GM18526 (cell line): ENCODE data around the gene CLCNKA.

Experiments used
- POLR2A ChIP-seq: IDR thresholded peaks from 3 replicates; pipeline ENCODE4 v1.6.1; 2011; ENCODE audit not compliant: insufficient read length; ENCODE audit errors: extremely low read depth

CLCNKA gene

GRCh38 chr1:16021681-16022080, at the start of gene CLCNKA:
Gene CLCNKA (plus strand): TSS chr1:16022036. CDS start chr1:16022620, 584 bp downstream.
- TF ChIP-seq POLR2A, result no peak

GRCh38 chr1:15972409-15972808, 49.4 kb upstream of the CLCNKA start:
- no peak for TF ChIP-seq POLR2A

GRCh38 chr1:15973772-15974171, 48.1 kb upstream of the CLCNKA start:
- no peak for TF ChIP-seq POLR2A

- TF ChIP-seq POLR2A, result no peak
These were observed 47.0 kb upstream of the CLCNKA start for GRCh38 chr1:15974855-15975254.

- TF ChIP-seq POLR2A, result peak; percentile 20
These were observed 46.5 kb upstream of the CLCNKA start for GRCh38 chr1:15975358-15975804.

GRCh38 chr1:15975805-15976680, 45.8 kb upstream of the CLCNKA start, which contains the start of gene ZBTB17:
Gene ZBTB17 (minus strand): TSS chr1:15976101. CDS start chr1:15948495, 27,606 bp downstream.
- peak; percentile 45 for TF ChIP-seq POLR2A

GRCh38 chr1:15981679-15982078, 40.2 kb upstream of the CLCNKA start:
- TF ChIP-seq POLR2A, result no peak

DNA sequence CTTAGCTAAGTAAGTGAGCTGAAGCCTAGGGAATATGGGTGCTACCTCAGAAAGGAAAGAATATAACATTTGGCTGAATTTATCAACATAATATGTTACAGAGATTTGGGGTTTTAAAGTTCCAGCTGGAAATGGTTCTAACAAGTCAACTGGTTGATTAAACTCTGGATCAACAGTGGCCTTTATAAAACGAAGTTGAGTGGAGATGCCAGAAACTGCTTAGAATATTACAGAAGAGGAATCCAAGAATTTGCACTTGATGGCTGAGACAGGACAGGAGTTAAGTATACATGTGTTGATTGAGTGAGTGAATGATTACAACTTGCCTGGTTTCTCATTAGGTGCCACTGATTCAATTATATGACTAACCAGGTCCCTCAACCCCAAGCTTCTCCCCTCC, 38.6 kb upstream of the CLCNKA start:
- TF ChIP-seq POLR2A, result no peak

DNA sequence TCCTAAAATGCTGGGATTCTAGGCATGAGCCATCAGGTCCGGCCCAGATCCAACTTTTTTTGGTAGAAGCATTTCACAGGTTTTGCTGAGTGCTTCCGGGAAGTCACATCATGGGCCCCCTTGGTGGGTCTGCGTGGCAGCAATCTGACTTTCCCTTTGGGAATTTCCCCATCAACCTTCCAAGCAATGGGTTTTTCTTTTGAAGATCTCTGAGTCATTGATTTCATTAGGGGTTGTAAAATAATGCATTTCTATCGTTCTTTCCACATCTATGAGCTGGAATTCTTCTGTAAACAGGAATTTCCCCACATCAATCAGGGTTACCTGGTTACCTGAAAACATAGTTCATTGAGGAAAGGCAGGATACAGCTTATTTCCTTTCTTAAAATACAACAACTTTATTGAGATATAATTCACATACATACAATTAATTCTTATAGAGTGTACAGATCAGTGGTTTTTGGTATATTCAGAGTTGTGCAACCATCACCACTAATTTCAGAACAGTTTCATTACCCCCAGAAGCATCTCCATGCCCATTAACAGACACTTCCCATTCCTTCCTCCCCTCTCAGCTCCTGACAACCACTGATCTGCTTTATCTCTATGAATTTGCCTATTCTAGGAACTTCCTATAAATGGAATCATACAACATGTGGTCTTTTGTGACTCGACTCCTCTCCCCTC, 36.1 kb upstream of the CLCNKA start:
- TF ChIP-seq POLR2A, result no peak

- no peak for TF ChIP-seq POLR2A
These were observed 32.7 kb upstream of the CLCNKA start for GRCh38 chr1:15988856-15989736.

- no peak for TF ChIP-seq POLR2A
These were observed 32.1 kb upstream of the CLCNKA start for GRCh38 chr1:15989776-15990175.

- TF ChIP-seq POLR2A, result no peak
These were observed 30.2 kb upstream of the CLCNKA start for GRCh38 chr1:15991427-15992186.

- no peak for TF ChIP-seq POLR2A
These were observed 29.7 kb upstream of the CLCNKA start for GRCh38 chr1:15992187-15992553.

GRCh38 chr1:15992582-15993500, 29.0 kb upstream of the CLCNKA start:
- no peak for TF ChIP-seq POLR2A

DNA sequence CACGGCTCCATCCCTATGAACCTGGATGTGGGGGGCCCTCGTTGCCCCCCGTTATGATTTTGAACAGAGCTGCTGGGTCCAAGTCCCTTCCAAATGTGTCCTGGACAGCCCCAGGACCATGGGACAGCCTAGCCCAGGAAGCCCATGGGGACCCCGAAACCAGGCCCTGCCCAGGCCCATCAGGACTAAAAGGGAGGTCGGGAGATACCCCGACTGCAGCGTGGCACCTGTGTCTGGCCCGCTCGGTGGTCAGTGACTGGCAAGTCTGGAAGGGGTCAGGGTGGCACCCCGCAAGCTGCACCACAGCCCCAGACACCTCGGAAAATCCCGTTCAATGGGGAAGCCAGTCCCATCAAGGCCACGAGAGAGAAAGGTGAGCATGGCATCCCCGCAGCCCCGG, 28.2 kb upstream of the CLCNKA start:
- TF ChIP-seq POLR2A, result no peak
